Activated CD8-positive, alpha-beta memory T cell treated with anti-CD3 and anti-CD28 coated beads, Interleukin-2, amount 50 U/mL, for 24 hours (primary cell): ENCODE measurements around the gene RGL1.

Source experiments
- DNase-seq: peaks from one replicate; pipeline ENCODE4 v3.0.0-alpha.2; 2020; ENCODE audit errors: extremely low read depth

Gene RGL1

DNA sequence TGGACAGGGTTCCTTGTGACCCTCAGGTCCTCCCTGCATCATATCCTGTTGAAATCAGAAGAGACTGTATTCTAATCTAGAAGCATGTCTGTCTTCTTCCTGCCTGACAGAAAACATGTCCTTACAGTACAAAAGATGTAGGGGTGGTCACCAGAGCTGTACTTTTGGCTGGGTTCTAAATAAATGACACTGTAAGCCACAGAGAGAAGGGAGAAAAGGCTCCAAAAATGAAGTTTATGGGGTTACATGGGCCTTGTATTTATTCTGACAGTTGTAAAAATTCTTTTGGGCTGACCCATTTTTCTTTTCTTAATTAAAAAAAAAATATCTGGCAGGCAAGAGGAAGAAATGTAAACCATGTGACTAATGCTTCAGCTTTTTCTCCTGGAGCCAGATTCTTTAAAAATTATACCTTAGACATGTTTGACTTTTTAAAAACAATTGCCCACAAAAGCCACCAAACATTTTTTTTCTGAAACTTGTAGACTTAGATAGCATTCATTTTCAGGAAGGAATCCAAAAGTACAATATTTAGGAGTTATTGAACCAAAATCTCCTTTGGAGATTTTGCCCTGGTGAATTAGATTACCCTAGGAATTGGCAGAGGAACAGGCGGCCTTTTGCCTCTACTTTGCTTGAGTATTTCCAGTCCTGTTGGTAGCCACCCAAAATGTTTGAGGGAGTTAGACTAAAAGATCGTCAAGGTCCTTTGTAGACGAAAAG, 17.1 kb downstream of the RGL1 start:
- no peak for DNase-seq

DNA sequence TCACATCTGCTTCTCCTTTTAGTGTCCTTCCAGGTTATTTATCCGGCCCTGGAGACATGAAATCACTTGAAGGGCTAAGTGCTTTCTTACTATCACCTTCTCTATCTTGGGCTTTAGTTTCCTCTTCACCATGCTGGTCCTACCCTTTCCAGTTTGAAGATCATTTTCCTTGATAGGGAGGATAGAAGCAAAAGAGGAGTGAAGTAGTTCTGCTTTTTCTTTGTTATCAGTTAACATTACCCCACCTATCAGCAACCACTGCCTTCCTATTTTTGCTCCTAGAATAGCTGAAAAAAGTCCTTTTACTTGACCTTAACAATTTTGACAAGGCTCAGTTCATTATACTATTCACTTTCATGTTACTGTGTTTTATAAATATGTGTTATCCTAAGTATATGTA, 19.4 kb downstream of the RGL1 start:
- no peak for DNase-seq

DNA sequence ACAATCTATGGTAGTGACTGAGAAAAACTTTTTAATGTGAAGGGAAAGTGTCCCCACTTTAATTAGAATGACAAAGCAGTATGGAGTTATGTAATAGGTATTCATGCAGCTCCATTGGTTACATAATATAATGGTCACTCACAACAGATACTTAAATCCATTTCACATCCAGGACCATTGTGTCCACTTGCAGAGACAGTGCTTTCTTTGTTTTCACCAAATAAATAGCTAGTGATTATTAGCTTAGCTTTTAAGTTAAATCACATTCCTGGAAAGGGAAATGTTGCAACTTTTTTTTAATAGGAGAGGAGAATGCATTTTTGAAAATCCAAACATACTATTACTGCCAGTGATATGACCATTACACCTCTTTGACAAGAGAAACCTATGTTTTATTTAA, 22.9 kb downstream of the RGL1 start:
- no peak for DNase-seq

DNA sequence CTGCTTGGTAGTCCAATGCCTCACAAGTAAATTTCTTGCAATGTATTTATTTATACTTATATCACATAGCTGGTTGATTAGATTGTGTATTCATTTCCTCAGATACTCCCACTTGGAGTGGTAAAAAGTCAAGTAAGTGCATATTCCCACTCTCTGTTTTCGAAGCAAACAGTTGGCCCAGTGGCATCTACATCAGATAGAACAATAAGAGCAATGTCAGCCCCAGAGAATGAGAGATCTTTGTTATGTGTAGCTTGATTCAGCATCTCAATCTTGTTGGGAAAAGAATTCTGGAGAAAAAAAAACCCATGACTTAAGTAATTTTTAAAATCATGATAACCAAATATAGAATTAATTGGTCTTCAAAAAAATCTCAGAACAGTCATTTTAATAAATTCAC, 25.5 kb downstream of the RGL1 start:
- no peak for DNase-seq

DNA sequence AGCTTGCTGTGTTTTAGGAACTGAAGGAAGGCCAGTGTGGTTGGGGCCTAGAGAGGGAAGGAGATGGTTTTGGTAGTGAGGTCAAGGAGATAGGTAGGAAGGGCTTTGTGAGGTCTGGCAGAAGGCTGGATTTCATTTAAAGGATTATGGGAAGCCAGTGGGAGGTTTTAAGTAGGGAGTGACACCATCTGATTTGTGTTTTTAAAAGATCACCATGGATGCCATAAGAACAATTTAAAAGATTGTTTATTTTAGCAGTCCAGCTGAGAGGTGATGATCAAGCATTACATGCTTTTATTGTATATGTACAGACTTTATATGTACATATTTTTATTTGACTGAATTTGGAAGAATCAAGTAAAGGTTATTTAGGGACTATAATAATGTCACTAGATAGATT, 26.4 kb downstream of the RGL1 start:
- DNase-seq: no peak

DNA sequence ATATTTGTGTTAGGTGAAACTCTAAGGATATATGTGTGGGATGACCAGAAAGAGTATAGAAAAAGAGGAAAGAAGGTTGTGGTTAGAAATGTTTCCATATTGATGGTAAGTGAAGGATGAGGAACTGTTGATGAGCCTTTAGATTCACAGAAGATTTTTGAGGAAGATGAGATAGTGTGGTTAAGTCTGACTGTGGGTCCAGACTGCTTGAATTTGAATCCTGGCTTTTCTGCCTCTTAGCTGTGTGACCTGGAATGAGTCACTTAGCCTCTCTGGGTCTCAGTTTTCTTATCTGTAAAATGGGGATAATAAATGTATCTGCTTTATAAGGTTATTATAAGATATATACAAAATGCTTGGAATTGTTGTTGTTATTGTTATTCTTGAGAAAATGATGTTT, 27.5 kb downstream of the RGL1 start:
- DNase-seq: no peak

DNA sequence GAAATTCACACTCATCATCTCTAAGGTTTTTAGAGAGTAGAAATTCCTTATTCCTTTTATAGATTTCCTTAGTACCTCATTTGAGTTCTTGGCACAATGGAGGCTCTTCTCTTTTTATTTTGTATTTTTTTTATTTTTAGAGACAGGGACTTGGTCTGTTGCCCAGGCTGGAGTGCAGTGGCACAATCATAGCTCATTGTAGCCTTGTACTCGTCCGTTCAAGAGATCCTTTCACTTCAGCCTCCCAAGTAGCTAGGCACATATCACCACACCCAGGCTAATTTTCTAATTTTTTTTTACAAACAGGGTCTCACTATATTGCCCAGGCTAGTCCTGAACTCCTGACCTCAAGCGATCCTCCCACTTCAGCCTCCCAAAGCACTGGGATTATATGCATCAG, 29.6 kb downstream of the RGL1 start:
- DNase-seq: no peak

DNA sequence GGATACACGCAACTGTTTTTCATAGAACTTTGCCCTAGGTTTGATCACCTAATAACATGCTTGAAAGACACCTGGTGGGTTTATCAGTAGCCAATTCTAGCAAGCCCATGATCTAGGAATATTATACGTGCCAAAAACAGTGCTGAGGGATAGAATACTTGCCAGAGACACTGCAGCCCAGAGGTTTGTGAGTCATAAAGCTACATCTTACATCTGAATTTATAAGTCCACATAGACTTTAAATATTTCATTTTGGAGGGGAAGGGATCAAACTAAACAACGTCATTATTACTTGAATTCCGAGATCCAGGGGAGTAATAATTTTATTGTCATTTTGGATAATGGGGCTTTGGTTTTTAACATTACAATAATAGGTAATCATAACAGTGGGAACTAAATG, 31.7 kb downstream of the RGL1 start:
- DNase-seq: no peak

DNA sequence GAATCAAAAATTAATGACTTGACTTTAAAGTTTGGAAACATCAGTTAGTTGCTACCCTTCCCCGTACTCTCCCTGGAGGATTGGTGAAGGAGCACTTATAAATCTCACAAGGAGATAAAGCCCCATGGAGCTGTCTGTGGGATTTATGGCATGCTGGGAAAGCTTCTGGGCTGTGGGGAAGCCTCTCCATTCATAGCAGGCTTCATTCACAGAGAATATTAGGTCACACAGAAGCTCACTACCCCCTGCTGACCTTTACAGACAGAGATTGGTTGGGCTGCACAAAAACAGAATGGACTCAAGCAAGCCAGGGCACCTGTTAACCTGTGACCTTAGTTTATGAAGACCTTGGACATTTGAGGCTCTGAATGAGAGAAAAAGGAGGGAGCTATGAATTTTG, 32.1 kb downstream of the RGL1 start:
- DNase-seq: no peak

DNA sequence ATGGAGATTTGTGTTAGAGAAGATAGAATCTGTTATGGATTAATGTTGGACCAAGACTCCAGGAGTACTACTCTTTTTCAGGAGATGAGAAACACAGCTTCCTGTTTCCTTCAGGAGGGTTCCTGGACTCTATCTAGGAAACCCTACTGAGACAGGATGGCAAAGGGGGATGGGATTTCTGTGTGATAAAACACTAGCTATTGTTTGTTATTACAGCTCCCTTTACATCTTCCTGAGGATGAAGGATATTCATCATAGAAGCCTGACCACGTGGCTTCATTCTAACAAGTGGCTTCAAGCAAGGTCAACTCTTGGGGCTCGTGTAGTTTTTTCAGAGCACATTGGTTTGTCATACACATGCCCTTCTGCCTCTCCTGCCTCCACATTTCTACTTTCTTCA, 33.3 kb downstream of the RGL1 start:
- no peak for DNase-seq

DNA sequence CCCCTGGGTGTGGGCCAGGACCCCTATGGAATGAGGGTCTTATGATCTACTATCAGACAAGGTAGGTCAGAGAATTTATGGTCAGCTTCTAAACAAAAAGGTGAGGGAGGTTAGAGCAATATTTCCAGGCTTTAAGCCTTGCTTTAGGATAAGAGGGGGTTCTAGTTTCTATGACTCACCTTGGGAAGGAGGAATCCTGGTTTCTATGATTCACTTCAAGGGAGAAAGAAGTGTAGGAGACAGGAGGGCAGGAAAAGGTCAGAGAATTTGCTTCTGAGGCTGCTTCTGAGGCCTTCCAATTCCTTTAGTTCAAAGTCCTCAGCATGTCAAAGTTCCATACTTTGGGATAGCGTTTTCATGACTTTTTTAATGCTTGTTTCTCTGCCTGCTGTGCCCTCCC, 35.2 kb downstream of the RGL1 start:
- no peak for DNase-seq

DNA sequence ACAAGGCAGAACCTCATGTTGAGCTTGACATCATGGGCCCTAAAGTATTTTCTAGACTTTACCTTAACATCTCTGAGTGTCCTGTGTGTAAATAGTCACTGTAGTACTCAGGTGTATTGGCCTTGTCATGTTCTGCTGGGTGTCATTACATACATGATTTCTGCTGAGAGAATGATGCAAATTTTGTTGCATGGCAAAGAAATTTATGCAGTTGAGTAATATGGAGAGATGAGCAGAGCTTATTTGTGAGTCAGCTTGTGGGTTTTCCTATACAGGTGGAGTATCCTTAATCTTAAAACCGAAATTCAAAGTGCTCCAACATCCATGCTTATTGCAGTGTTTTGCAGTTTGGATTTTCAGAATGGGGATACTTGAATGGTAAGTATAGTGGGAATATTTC, 36.6 kb downstream of the RGL1 start:
- DNase-seq: no peak

DNA sequence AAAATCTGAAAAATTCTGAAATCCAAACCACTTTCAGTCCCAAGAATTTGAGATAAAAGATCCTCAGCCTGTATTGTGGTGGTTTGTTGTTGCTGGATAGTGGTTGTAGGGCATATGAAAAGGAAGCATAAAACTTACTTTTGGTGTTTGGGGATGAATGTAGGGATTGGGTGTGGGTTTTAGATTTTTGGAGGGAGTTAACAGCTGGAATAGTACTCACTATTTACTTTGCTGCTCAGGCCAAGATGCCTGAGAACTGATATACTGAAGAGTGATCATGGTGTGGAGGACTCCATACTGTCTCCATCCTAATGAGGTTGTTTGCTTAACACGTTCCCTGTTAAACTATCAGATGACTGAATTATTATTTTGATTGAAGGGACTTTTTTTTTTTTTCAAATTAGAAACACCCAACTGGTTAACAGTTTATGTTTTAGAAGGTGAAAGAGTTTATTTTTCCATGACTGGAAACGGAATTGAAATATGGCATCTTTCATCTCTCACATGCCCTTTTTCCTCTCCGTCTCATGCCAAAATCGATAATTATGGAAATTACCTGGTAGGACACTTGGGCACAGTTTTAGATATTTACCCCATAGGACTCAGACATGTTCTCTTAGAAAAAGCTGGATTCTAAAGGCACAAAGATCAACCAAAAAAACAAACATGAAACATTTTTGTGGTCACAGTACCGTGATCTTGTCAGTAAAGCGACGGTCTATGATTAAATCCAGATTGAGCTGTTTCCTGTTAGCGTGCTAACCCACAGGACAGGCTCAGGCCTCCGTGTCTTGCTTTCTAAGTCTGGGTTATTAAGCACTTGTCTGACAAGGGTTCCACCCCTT, 37.3 kb downstream of the RGL1 start:
- no peak for DNase-seq

DNA sequence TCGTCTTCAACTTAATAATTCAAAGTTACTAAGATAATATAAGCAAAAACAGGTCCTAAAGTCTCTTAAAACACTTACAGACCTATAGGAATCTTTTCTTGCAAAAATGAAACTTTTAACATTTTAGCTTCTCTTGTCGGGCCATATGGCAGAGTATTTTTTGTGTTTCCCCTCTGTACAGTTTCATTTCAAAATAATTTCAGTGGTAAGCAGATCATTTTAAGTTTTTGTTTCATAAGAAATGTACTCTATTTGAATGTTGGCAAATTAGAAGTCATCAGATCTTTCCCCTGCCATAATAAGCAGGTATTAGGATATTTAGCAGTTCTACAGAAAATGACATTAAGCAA, 37.9 kb downstream of the RGL1 start:
- no peak for DNase-seq

DNA sequence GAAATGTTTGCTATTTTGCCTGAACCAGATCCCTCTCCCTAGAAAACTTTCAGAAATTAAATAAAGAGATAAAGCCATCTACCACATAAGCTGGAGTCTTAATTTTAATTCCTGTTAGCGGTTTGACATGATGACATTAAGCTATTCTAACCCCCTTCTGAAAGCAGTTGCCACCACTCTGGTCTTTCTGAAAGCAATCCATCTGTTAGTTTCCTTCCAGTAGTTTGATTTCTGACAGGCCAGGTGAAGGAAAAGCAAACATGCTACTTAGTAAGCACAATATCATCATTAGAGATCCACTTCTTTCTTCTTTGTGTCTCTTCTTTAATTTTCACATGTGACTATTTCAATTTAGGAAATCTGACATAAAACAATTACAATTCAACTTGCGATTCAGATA, 39.9 kb downstream of the RGL1 start:
- no peak for DNase-seq

DNA sequence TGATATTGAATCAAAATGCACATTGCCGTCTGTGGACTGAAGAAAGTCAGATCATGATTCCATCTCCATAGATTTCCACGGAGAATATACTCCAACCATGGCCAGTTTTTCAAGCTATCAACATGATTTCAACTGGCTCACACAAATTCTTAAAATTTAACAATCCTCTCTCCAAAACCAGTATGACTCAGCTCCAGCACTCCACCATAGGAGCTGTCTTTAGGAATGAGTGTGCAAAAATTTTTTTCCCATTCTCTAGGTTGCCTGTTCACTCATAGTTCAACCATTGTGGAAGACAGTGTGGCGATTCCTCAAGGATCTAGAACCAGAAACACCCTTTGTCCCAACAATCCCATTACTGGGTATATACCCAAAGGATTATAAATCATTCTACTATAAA, 40.8 kb downstream of the RGL1 start:
- DNase-seq: no peak

DNA sequence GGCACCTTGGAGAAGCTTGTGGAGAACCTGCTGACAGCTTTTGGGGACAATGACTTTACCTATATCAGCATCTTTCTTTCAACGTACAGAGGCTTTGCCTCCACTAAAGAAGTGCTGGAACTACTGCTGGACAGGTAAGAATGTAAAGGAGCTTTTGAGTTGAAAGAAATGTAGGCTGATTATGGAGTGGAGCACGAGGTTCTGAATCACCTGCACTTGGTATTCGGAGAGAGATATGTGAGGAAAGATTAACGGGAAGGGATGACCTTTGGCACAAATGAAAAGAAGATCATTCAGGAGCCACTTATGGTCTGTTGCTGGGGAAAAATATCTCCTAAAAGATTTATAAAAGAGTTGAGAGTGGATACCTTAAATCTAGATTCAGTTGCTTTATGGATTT, 42.7 kb downstream of the RGL1 start:
- no peak for DNase-seq

DNA sequence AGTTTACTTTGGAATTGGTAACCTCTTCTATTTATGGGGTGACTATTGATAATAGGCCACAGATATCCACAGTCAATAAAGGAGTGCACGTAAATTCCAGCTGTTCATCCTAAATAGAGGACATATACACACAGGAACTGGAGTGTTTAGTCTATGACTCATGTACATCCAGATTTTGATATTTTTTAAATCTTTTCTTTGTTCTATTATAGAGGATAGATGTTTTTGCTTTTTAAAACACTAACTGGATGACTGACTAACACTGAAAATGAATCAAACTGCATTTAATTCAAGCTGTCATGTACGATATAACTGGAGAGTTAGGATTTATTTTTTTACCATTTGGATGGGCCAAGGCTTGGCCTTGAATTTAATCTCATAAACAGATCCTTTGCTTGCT, 45.9 kb downstream of the RGL1 start:
- DNase-seq: no peak

DNA sequence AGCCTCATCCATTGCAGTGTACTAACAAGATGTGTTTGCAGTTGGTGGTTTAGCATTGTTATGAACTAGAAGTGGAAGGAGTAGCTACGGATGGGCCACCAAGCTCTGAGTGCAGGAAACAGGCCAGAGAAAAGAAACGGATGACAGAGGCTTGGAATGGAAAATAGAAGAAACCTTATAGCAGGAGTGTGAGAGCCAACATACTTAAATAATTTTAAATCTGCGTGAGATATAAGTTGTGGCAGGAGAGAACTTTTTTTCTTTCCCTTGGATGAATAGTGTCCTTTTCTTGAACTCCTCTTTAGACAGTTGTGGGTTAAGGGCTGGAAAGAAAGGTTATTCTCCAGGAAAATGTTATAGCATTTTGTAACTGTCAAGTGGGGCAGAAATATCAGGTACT, 54.2 kb downstream of the RGL1 start:
- DNase-seq: no peak

DNA sequence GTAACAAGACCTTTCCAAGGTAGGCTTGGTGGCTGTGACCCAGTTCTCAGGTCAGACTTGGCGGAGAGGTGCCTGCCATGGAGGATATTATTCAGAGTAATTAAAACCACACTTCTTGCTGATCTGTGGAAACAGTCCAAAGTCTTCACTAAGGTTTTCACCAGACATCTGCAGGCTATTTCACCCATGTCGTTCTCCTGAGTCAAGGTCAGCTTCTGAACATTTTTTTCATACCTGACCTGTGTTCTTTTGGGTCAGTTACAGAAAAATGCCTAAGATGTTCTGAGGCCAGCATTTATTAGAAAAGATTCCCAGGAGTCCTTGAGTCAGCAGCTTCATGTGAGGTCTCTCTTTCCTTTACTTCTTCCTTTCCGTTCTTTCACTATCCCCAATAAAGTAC, 54.9 kb downstream of the RGL1 start:
- DNase-seq: no peak

DNA sequence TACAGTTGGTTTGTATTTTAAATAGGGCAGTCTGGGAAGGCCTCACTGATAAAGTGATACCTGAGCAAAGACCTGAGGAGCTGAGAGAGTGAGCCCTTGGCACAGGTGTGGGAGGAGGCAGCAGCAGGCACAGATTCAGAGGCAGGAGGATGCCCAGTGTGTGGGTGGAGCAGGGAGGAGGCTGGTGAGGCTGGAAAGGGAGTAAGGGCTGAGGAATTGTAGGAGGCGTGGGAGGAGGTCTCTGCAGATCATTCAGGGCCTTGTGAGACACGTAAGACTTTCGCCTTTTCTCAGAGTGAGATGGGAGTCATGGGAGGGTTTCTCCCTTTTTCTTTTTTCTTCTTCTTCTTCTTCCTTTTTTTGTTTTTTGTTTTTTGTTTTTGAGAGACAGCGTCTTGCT, 58.0 kb downstream of the RGL1 start:
- no peak for DNase-seq

DNA sequence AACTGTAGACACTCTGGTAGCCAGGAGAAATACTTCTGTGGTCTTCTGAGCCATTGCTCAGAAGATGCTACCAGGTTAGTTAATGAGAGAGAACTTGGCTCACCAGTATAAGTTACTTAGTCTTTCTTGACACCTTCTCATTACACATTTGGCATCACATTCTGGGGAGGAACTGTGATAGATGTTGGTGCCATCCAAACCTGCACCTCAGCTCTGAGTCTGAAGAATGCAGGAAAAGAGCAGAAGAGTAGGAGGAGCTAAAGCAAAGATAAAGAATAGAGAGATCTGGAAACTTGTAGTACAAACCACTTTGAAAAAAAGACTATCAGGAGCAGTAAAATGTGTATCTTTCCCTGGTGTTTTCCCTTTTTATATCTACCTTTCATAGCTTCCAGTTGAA, 58.9 kb downstream of the RGL1 start:
- no peak for DNase-seq

DNA sequence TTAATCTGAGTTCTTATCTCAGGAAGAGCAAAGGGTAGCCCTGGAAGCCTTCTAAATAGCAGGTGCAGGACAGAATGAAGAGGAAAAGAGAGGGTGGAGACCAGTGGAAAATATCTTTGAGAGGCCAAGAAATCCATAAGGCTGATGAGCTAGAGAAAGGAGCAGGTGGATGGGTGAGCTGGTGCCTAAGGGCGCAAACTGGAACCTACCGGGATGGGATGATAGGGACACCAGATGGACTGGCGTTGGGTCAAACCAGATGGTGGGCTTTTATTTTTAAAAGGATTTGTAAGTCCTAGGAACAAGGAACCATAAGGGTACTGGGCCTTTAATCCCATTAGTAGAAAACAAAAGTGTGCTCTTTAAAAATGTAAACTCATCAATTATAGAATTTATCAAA, 59.7 kb downstream of the RGL1 start:
- no peak for DNase-seq

DNA sequence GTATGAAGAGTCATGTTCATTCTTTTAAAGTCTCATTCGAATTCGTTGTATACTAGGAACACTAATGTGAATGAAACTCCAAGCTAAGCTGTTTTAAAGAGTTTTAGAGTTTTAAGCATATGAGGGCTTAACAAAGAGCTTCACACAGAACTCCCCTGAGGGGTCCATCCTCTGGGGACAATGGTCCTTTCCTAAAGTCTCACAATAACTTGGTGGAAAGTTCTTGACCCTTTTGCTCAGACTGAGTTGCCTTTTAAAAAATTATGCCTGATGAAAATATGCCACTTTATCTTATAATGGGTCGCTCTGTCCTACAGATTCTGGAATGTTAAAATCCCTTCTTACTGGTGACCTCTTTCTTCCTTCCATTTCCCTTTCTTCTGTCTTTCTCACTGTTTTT, 64.3 kb downstream of the RGL1 start:
- no peak for DNase-seq
